H1 (cell line): ENCODE data around the gene DHRS12. TPM values are rescaled to one million over a fixed set of nuclear protein-coding genes. Genes with fewer than 3 reads are reported as not detected.

ENCODE experiments used
- CTCF ChIA-PET: fragments of 300-600 bp; sonication (Branson Sonifier 250); formaldehyde crosslinking; loops from one replicate; lab custom pipeline; 2021; ENCODE audit not compliant: partially characterized antibody; lab: Charles Lee
- POLR2A ChIA-PET: fragments of 300-600 bp; sonication (Branson Sonifier 250); formaldehyde crosslinking; loops from one replicate; lab custom pipeline; 2021; ENCODE audit warnings: inconsistent platforms; ENCODE audit not compliant: partially characterized antibody; lab: Charles Lee
- DNase-seq, 2 experiments: peaks; one replicate each; pipeline versions ENCODE4 v3.0.0 to v3.0.0-alpha.2; 2010 to 2022; ENCODE audit warnings: low spot score in 2 of 2, low read depth in 1 of 2, mixed read lengths in 1 of 2
- FAIRE-seq: peaks from 2 replicates; lab custom pipeline; 2011; peaks lifted over from hg19 to GRCh38; lab: Jason Lieb, UNC
- H2AFZ ChIP-seq: 2 replicates; pipeline ENCODE4 v1.8.1; 2012; ENCODE audit warnings: low read length, inconsistent platforms
- H2AK5ac ChIP-seq: 2 replicates; pipeline ENCODE4 v1.6.1; 2013; ENCODE audit warnings: low read depth, low read length
- H2BK120ac ChIP-seq: replicated peaks from 2 replicates; pipeline ENCODE3; 2013; ENCODE audit warnings: low read depth, low read length, inconsistent platforms
- H2BK12ac ChIP-seq: 2 replicates; pipeline ENCODE4 v1.6.1; 2013; ENCODE audit warnings: low read depth, low read length
- H2BK15ac ChIP-seq: 2 replicates; pipeline ENCODE4 v1.6.1; 2013; ENCODE audit warnings: low read length
- H2BK20ac ChIP-seq: 2 replicates; pipeline ENCODE4 v1.6.1; 2013; ENCODE audit warnings: low read length
- H2BK5ac ChIP-seq: 2 replicates; pipeline ENCODE4 v1.6.1; 2013; ENCODE audit warnings: low read depth, low read length
- H3K14ac ChIP-seq: 2 replicates; pipeline ENCODE4 v1.6.1; 2013; ENCODE audit warnings: inconsistent platforms; ENCODE audit not compliant: insufficient read length
- H3K18ac ChIP-seq: 2 replicates; pipeline ENCODE4 v1.6.1; 2013; ENCODE audit warnings: low read length; ENCODE audit errors: extremely low read depth
- H3K23ac ChIP-seq: 2 replicates; pipeline ENCODE4 v1.6.1; 2013; ENCODE audit warnings: inconsistent platforms; ENCODE audit not compliant: insufficient read length
- H3K23me2 ChIP-seq: 2 replicates; pipeline ENCODE4 v1.6.1; 2013; ENCODE audit warnings: low read depth, low read length
- H3K27ac ChIP-seq: 2 replicates; pipeline ENCODE4 v1.6.1; 2011; ENCODE audit warnings: low read depth, low read length, inconsistent platforms
- H3K27me3 ChIP-seq, 4 experiments: replicated peaks in 1 of 4; 1 replicate in 1 of 4; 2 replicates in 3 of 4; pipeline versions ENCODE4 v1.6.1 to v1.8.1; 2011 to 2013; ENCODE audit warnings: low read length in 3 of 4, mild to moderate bottlenecking in 3 of 4, inconsistent platforms in 2 of 4, mixed read lengths in 2 of 4, moderate library complexity in 1 of 4; ENCODE audit not compliant: control insufficient read depth in 3 of 4, insufficient read depth in 3 of 4; ENCODE audit errors: extremely low read depth in 1 of 4
- H3K36me3 ChIP-seq, 4 experiments: 2 replicates each; pipeline versions ENCODE4 v1.6.1 to v1.8.1; 2011 to 2013; ENCODE audit warnings: mild to moderate bottlenecking in 4 of 4, low read length in 3 of 4, moderate library complexity in 2 of 4, control low read depth in 1 of 4, inconsistent platforms in 1 of 4; ENCODE audit not compliant: insufficient read depth in 4 of 4, control insufficient read depth in 2 of 4
- H3K4ac ChIP-seq: replicated peaks from 2 replicates; pipeline ENCODE3; 2013; ENCODE audit warnings: low read length, low read depth, mixed read lengths, inconsistent platforms; ENCODE audit not compliant: insufficient read length
- H3K4me1 ChIP-seq, 4 experiments: replicated peaks in 1 of 4; 1 replicate in 1 of 4; 2 replicates in 3 of 4; pipeline versions ENCODE4 v1.6.1 to v1.8.1; 2011 to 2013; ENCODE audit warnings: low read length in 3 of 4, inconsistent platforms in 2 of 4, mixed read lengths in 1 of 4; ENCODE audit not compliant: insufficient read depth in 4 of 4, control insufficient read depth in 3 of 4
- H3K4me2 ChIP-seq, 2 experiments: 2 replicates each; pipeline versions ENCODE4 v1.6.1 to v1.8.1; 2011 to 2013; ENCODE audit warnings: low read depth in 2 of 2, low read length in 2 of 2, control low read depth in 1 of 2, inconsistent platforms in 1 of 2, mild to moderate bottlenecking in 1 of 2; ENCODE audit not compliant: insufficient read depth in 1 of 2
- H3K4me3 ChIP-seq, 4 experiments: fragments of 200-600, 300-600 bp in 1 of 4; sonication (generic), shearing (Covaris generic), sonication (Bioruptor Twin) in 1 of 4; 2 replicates each; pipeline versions ENCODE4 v1.5.1 to v1.8.1; 2011 to 2016; ENCODE audit warnings: low read length in 4 of 4, low read depth in 3 of 4, control low read depth in 2 of 4, inconsistent platforms in 2 of 4, mild to moderate bottlenecking in 2 of 4, mixed read lengths in 1 of 4, moderate library complexity in 1 of 4; ENCODE audit not compliant: insufficient read depth in 2 of 4; ENCODE audit errors: extremely low read depth in 1 of 4
- H3K56ac ChIP-seq: replicated peaks from 2 replicates; pipeline ENCODE3; 2013; ENCODE audit warnings: low read depth, mild to moderate bottlenecking, mixed read lengths, low read length, inconsistent platforms; ENCODE audit not compliant: insufficient read length
- H3K79me1 ChIP-seq: 2 replicates; pipeline ENCODE4 v1.6.1; 2013; ENCODE audit warnings: low read depth, low read length, control low read depth
- H3K79me2 ChIP-seq, 2 experiments: 2 replicates each; pipeline versions ENCODE4 v1.6.1 to v1.8.1; 2012 to 2013; ENCODE audit warnings: low read length in 2 of 2, mild to moderate bottlenecking in 2 of 2, inconsistent platforms in 1 of 2; ENCODE audit not compliant: insufficient read depth in 2 of 2, control insufficient read depth in 1 of 2
- H3K9ac ChIP-seq, 4 experiments: replicated peaks in 1 of 4; 1 replicate in 1 of 4; 2 replicates in 3 of 4; pipeline versions ENCODE4 v1.6.1 to v1.8.1; 2011 to 2013; ENCODE audit warnings: low read depth in 3 of 4, low read length in 3 of 4, control low read depth in 2 of 4, mild to moderate bottlenecking in 2 of 4, moderate library complexity in 2 of 4, inconsistent platforms in 1 of 4; ENCODE audit errors: extremely low read depth in 1 of 4
- H3K9me3 ChIP-seq, 2 experiments: 2 replicates each; pipeline versions ENCODE4 v1.6.1 to v1.8.1; 2012 to 2013; ENCODE audit warnings: mild to moderate bottlenecking in 2 of 2, moderate library complexity in 2 of 2, control low read depth in 1 of 2, inconsistent platforms in 1 of 2, low read depth in 1 of 2, low read length in 1 of 2, mixed read lengths in 1 of 2; ENCODE audit not compliant: insufficient read depth in 2 of 2
- H4K20me1 ChIP-seq, 2 experiments: replicated peaks in 1 of 2; 2 replicates each; pipeline versions ENCODE3 to v1.8.1; 2011 to 2013; ENCODE audit warnings: inconsistent platforms in 2 of 2, low read length in 2 of 2, mild to moderate bottlenecking in 1 of 2; ENCODE audit not compliant: insufficient read depth in 2 of 2, control insufficient read depth in 1 of 2
- H4K5ac ChIP-seq: 2 replicates; pipeline ENCODE4 v1.6.1; 2013; ENCODE audit warnings: low read length, low read depth, mixed read lengths, inconsistent platforms; ENCODE audit not compliant: insufficient read length
- H4K8ac ChIP-seq: 2 replicates; pipeline ENCODE4 v1.8.0; 2013; ENCODE audit warnings: mild to moderate bottlenecking, moderate library complexity, low read length, inconsistent platforms; ENCODE audit not compliant: insufficient read depth; ENCODE audit errors: extremely low read depth
- H4K91ac ChIP-seq: replicated peaks from 2 replicates; pipeline ENCODE3; 2013; ENCODE audit warnings: low read length, mixed read lengths, inconsistent platforms; ENCODE audit not compliant: insufficient read length
- BACH1 ChIP-seq: IDR thresholded peaks from 2 replicates; pipeline ENCODE4 v1.6.1; 2012; ENCODE audit warnings: low read length, improper control_type of control experiment
- CTBP2 ChIP-seq: IDR thresholded peaks from 2 replicates; pipeline ENCODE4 v1.7.0; 2011; ENCODE audit warnings: borderline replicate concordance, mild to moderate bottlenecking, moderate library complexity, mixed read lengths, low read length; ENCODE audit not compliant: insufficient read depth, insufficient read length
- JUN ChIP-seq: IDR thresholded peaks from 2 replicates; pipeline ENCODE4 v1.6.1; 2011; ENCODE audit warnings: low read depth, mild to moderate bottlenecking, improper control_type of control experiment, low read length
- NANOG ChIP-seq: IDR thresholded peaks from 2 replicates; pipeline ENCODE4 v1.6.1; 2011; ENCODE audit warnings: low read length, low read depth, mild to moderate bottlenecking, inconsistent platforms; ENCODE audit not compliant: insufficient read depth, poor library complexity, severe bottlenecking
- POLR2AphosphoS5 ChIP-seq: IDR thresholded peaks from 2 replicates; pipeline ENCODE4 v1.6.1; 2011; ENCODE audit warnings: low read depth, low read length
- POU5F1 ChIP-seq: IDR thresholded peaks from 2 replicates; pipeline ENCODE4 v1.6.1; 2011; ENCODE audit warnings: low read depth, mild to moderate bottlenecking, low read length, moderate library complexity
- RFX5 ChIP-seq: IDR thresholded peaks from 2 replicates; pipeline ENCODE4 v1.6.1; 2011; ENCODE audit warnings: low read depth, low read length, improper control_type of control experiment, borderline replicate concordance
- RNF2 ChIP-seq: fragments of 200-900, 300-1000 bp; sonication (generic); IDR thresholded peaks from 2 replicates; pipeline ENCODE4 v1.7.1; 2016; ENCODE audit warnings: borderline replicate concordance, low read depth, mild to moderate bottlenecking, antibody characterized with exemption, low read length; ENCODE audit not compliant: poor library complexity, severe bottlenecking; ENCODE audit errors: missing control alignments
- SIN3A ChIP-seq, 2 experiments: IDR thresholded peaks in 1 of 2; conservative IDR thresholded peaks in 1 of 2; 2 replicates each; pipeline ENCODE4 v1.6.1; 2011 to 2012; ENCODE audit warnings: low read length in 2 of 2, improper control_type of control experiment in 1 of 2, low read depth in 1 of 2, mild to moderate bottlenecking in 1 of 2
- SIRT6 ChIP-seq: IDR thresholded peaks from one replicate; pipeline ENCODE4 v1.7.1; 2012; ENCODE audit warnings: low read length, inconsistent platforms
- WGBS, 2 experiments: shearing (Covaris generic) in 1 of 2; methylation state at CpG; one replicate each; pipeline versions ENCODE4 v1.1.6 to v1.1.7; 2013 to 2015; ENCODE audit warnings: low lambda C conversion rate in 2 of 2, mixed read lengths in 2 of 2, inconsistent platforms in 1 of 2, low coverage in 1 of 2, missing lambda C conversion rate in 1 of 2; ENCODE audit not compliant: insufficient replicate concordance in 2 of 2, insufficient coverage in 1 of 2, insufficient read length in 1 of 2; ENCODE audit errors: extremely low coverage in 1 of 2, missing lambda C conversion rate in 1 of 2; 5-methylcytosine and 5-hydroxymethylcytosine counted together
- polyA plus RNA-seq, 7 experiments: library from polyadenylated mRNA; depleted of rRNA in 3 of 7; stranded (reverse) in 5 of 7; unstranded in 2 of 7; fragments of >200 nt in 5 of 7; fragments of 200-250 nt in 2 of 7; gene quantifications; 1 replicate in 5 of 7; 2 replicates in 1 of 7; 4 replicates in 1 of 7; pipeline versions ENCODE4 v1.2.1 to v1.2.3, GENCODE V29; 2011 to 2013; ENCODE audit warnings: missing spikeins in 2 of 7, mixed read lengths in 2 of 7
- total RNA-seq: library from RNA; stranded (reverse); fragmentation: NEBNext Ultra II Directional; extraction: Animal tissue kit (Norgen Biotek cat#: 25700); gene quantifications from 2 replicates; pipeline ENCODE4 v1.2.1, GENCODE V29; 2021
- TF ChIP-seq, protein P1 (sequence below), 3 experiments: IDR thresholded peaks; 1 replicate in 2 of 3; 2 replicates in 1 of 3; pipeline versions ENCODE4 v1.5.1 to v1.6.1; 2011; ENCODE audit warnings: low read length in 3 of 3, mild to moderate bottlenecking in 3 of 3, inconsistent platforms in 2 of 3, low read depth in 1 of 3, moderate library complexity in 1 of 3; ENCODE audit not compliant: insufficient read depth in 1 of 3; ENCODE audit errors: control extremely low read depth in 1 of 3

DHRS12 gene
- total and polyA plus RNA-seq, 2 of the 8 experiments (the other 6 are each of a cell fraction or from before 2014, with no cell fraction given), result 8.7 TPM

GRCh38 chr13:51833980-51834379, 30.0 kb upstream of the DHRS12 start:
- H2BK5ac ChIP-seq, result no peak overlapping the region
- DNase-seq, result no peak
- ChIA-PET POLR2A (interaction anchor here (1.1 kb wide), 1 partner anchor 9 kb away, joined by 4 read pairs; no protein-coding TSS in a partner anchor), CTCF (interaction anchor here (1.0 to 8.8 kb wide), 9 partner anchors 8 to 166 kb away, joined by 3 to 105 read pairs (median 12); partner anchors contain the start of gene TMEM272)
- H4K5ac ChIP-seq, result no peak overlapping the region
- no peaks in the 10 kb centered on the region; a peak in 1 of 8 replicates for H3K36me3 ChIP-seq
- H2AK5ac ChIP-seq, result no peak overlapping the region
- no peak overlapping the region for H2AFZ ChIP-seq
- no peak overlapping the region for H3K18ac ChIP-seq
- no peak overlapping the region for H4K8ac ChIP-seq
- H2BK12ac ChIP-seq, result no peak overlapping the region
- H3K4me1 ChIP-seq, result no peaks in the 10 kb centered on the region; a peak in 1 of 7 replicates
- no peak overlapping the region for H3K4me2 ChIP-seq
- no peak overlapping the region for H2BK120ac ChIP-seq
- H3K9ac ChIP-seq, result no peak overlapping the region
- no peak overlapping the region for H3K4me3 ChIP-seq
- FAIRE-seq, result no peak
- H3K14ac ChIP-seq, result no peak overlapping the region
- no peaks in the 10 kb centered on the region for H3K79me1 ChIP-seq
- H3K23me2 ChIP-seq, result no peaks in the 10 kb centered on the region
- no peak overlapping the region for H3K23ac ChIP-seq
- H3K27me3 ChIP-seq, result no peaks in the 10 kb centered on the region
- no peak overlapping the region for H4K91ac ChIP-seq
- H3K4ac ChIP-seq, result no peak overlapping the region
- H3K9me3 ChIP-seq, result no peaks in the 10 kb centered on the region
- H2BK20ac ChIP-seq, result no peak overlapping the region
- H2BK15ac ChIP-seq, result no peak overlapping the region
- H3K56ac ChIP-seq, result no peak overlapping the region
- no peaks in the 10 kb centered on the region for H4K20me1 ChIP-seq
- WGBS, 2 experiments, result 92% methylated on average over 10 of the region's 10 CpGs; no CpG with 5 or more reads in 1 of the 2 experiments
- no peak overlapping the region for H3K27ac ChIP-seq
- H3K79me2 ChIP-seq, result no peaks in the 10 kb centered on the region
- no peak for TF ChIP-seq RNF2
- no peak for TF ChIP-seq JUN
- no peak for TF ChIP-seq BACH1
- TF ChIP-seq NANOG, result no peak
- no peak for TF ChIP-seq CTBP2
- TF ChIP-seq, protein P1, sequence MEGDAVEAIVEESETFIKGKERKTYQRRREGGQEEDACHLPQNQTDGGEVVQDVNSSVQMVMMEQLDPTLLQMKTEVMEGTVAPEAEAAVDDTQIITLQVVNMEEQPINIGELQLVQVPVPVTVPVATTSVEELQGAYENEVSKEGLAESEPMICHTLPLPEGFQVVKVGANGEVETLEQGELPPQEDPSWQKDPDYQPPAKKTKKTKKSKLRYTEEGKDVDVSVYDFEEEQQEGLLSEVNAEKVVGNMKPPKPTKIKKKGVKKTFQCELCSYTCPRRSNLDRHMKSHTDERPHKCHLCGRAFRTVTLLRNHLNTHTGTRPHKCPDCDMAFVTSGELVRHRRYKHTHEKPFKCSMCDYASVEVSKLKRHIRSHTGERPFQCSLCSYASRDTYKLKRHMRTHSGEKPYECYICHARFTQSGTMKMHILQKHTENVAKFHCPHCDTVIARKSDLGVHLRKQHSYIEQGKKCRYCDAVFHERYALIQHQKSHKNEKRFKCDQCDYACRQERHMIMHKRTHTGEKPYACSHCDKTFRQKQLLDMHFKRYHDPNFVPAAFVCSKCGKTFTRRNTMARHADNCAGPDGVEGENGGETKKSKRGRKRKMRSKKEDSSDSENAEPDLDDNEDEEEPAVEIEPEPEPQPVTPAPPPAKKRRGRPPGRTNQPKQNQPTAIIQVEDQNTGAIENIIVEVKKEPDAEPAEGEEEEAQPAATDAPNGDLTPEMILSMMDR (IDR thresholded peaks at IDR 0.05; ENCODE audit: control extremely low read depth in 1 of 3, insufficient read depth in 1 of 3, low read depth in 1 of 3, low read length in 3 of 3), result no peak
- TF ChIP-seq SIRT6, result no peak
- TF ChIP-seq POLR2AphosphoS5, result no peak
- no peak for TF ChIP-seq POU5F1
- TF ChIP-seq RFX5, result no peak
- no peak for TF ChIP-seq SIN3A (conservative IDR thresholded peaks at IDR 0.05 in 1 of 2, IDR thresholded peaks at IDR 0.05 in 1 of 2; ENCODE audit: low read depth in 1 of 2, low read length in 2 of 2)
